SK-N-SH treated with all-trans-retinoic acid at 6 μM for 48 hours (cell line): ENCODE results near the gene ADAMTS2.

Source experiments
- ATAC-seq: fragments of 200-7000 bp; cut with Tn5 transposase; 3 replicates; pipeline ENCODE4 v1.9.1; 2020; ENCODE audit warnings: mild to moderate bottlenecking, moderate library complexity
- ARNTL ChIP-seq: fragments of 450-650 bp; formaldehyde crosslinking; IDR thresholded peaks from 2 replicates; pipeline ENCODE4 v1.5.0; 2020; ENCODE audit warnings: low read depth, mild to moderate bottlenecking, moderate library complexity, borderline replicate concordance
- BACH2 ChIP-seq: fragments of 250-450 bp; sonication (Bioruptor Pico); IDR thresholded peaks from 2 replicates; pipeline ENCODE4 v1.9.0; 2021; ENCODE audit warnings: mild to moderate bottlenecking, borderline replicate concordance
- CSDC2 ChIP-seq: fragments of 250-450 bp; sonication (Bioruptor Pico); IDR thresholded peaks from 2 replicates; pipeline ENCODE4 v1.5.0; 2020; ENCODE audit warnings: mild to moderate bottlenecking, moderate library complexity
- CSRNP3 ChIP-seq: fragments of 250-450 bp; sonication (Bioruptor Pico); IDR thresholded peaks from 2 replicates; pipeline ENCODE4 v1.5.1; 2021; ENCODE audit warnings: mild to moderate bottlenecking, moderate library complexity
- ESRRG ChIP-seq: fragments of 250-450 bp; sonication (Bioruptor Pico); IDR thresholded peaks from 2 replicates; pipeline ENCODE4 v1.6.1; 2021; ENCODE audit warnings: mild to moderate bottlenecking
- GLIS3 ChIP-seq: fragments of 250-450 bp; sonication (Bioruptor Pico); IDR thresholded peaks from 2 replicates; pipeline ENCODE4 v1.5.0; 2020; ENCODE audit warnings: mild to moderate bottlenecking, moderate library complexity
- ISL1 ChIP-seq: fragments of 250-450 bp; sonication (Bioruptor Pico); IDR thresholded peaks from 2 replicates; pipeline ENCODE4 v2.1.2; 2022; ENCODE audit warnings: mild to moderate bottlenecking, moderate library complexity
- OSR1 ChIP-seq: fragments of 250-450 bp; sonication (Bioruptor Pico); IDR thresholded peaks from 2 replicates; pipeline ENCODE4 v1.8.0; 2022; ENCODE audit warnings: moderate library complexity, mild to moderate bottlenecking, inconsistent platforms
- PPARA ChIP-seq: fragments of 250-450 bp; sonication (Bioruptor Pico); IDR thresholded peaks from 2 replicates; pipeline ENCODE4 v1.5.0; 2020; ENCODE audit warnings: mild to moderate bottlenecking, borderline replicate concordance
- RARB ChIP-seq: fragments of 250-450 bp; sonication (Bioruptor Pico); IDR thresholded peaks from 2 replicates; pipeline ENCODE4 v1.8.0; 2021; ENCODE audit warnings: mild to moderate bottlenecking, moderate library complexity
- SNAI2 ChIP-seq: fragments of 250-450 bp; sonication (Bioruptor Pico); IDR thresholded peaks from 2 replicates; pipeline ENCODE4 v1.5.0; 2020; ENCODE audit warnings: mild to moderate bottlenecking, moderate library complexity
- TCF4 ChIP-seq: fragments of 250-450 bp; sonication (Bioruptor Pico); IDR thresholded peaks from 2 replicates; pipeline ENCODE4 v1.8.0; 2021; ENCODE audit warnings: mild to moderate bottlenecking, moderate library complexity, borderline replicate concordance
- TOX ChIP-seq: fragments of 250-450 bp; sonication (Bioruptor Pico); IDR thresholded peaks from 2 replicates; pipeline ENCODE4 v1.8.0; 2021; ENCODE audit warnings: mild to moderate bottlenecking, moderate library complexity, borderline replicate concordance
- ZFP3 ChIP-seq: fragments of 250-450 bp; sonication (Bioruptor Pico); IDR thresholded peaks from 2 replicates; pipeline ENCODE4 v1.5.0; 2020; ENCODE audit warnings: mild to moderate bottlenecking, moderate library complexity
- ZFP30 ChIP-seq: fragments of 450-650 bp; formaldehyde crosslinking; IDR thresholded peaks from 2 replicates; pipeline ENCODE4 v1.5.0; 2022; ENCODE audit warnings: mild to moderate bottlenecking, moderate library complexity
- ZNF565 ChIP-seq: fragments of 450-650 bp; formaldehyde crosslinking; conservative IDR thresholded peaks from 2 replicates; pipeline ENCODE4 v1.5.0; 2020; ENCODE audit warnings: low read depth, mild to moderate bottlenecking, moderate library complexity
- ZNF70 ChIP-seq: fragments of 450-650 bp; formaldehyde crosslinking; IDR thresholded peaks from 2 replicates; pipeline ENCODE4 v1.5.0; 2020; ENCODE audit warnings: mild to moderate bottlenecking, moderate library complexity
- ZNF8 ChIP-seq: fragments of 450-650 bp; formaldehyde crosslinking; IDR thresholded peaks from 2 replicates; pipeline ENCODE4 v1.5.0; 2020; ENCODE audit warnings: mild to moderate bottlenecking, moderate library complexity
- TF ChIP-seq, protein P1 (sequence below): fragments of 250-450 bp; sonication (Bioruptor Pico); IDR thresholded peaks from 2 replicates; pipeline ENCODE4 v1.8.0; 2020; ENCODE audit warnings: mild to moderate bottlenecking, moderate library complexity, borderline replicate concordance
- TF ChIP-seq, protein P2 (sequence below): fragments of 250-450 bp; sonication (Bioruptor Pico); IDR thresholded peaks from 2 replicates; pipeline ENCODE4 v1.5.0; 2020; ENCODE audit warnings: mild to moderate bottlenecking, moderate library complexity
- TF ChIP-seq, protein P3 (sequence below): fragments of 250-450 bp; sonication (Bioruptor Pico); IDR thresholded peaks from 2 replicates; pipeline ENCODE4 v1.5.1; 2020; ENCODE audit warnings: low read depth, mild to moderate bottlenecking, moderate library complexity
- TF ChIP-seq, protein P4 (sequence below): fragments of 250-450 bp; sonication (Bioruptor Pico); IDR thresholded peaks from 2 replicates; pipeline ENCODE4 v1.8.0; 2021; ENCODE audit warnings: low read depth, mild to moderate bottlenecking, moderate library complexity, borderline replicate concordance

Gene ADAMTS2

DNA sequence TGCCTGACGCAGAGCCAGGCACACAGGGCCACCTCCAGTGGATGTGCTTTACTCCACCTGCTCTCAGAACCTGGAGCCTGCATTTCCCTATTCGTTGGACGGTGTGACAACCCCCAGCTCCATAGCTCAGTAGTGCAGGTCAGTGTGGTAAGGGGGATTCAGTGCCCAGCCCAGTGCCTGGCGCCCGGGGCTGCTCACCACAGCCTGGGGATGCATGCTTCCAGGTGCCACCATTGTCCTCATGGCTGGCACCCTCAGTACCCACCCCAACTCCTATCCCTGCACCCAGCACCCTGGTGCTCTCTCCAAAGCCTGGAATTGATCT is 32.8 kb upstream of the ADAMTS2 start:
- ATAC-seq: no peak
- TF ChIP-seq ZNF8 (CRISPR knock-in tag) (no peak), ZFP3 (CRISPR knock-in tag) (no peak), TOX (CRISPR knock-in tag) (no peak), CSRNP3 (no peak), BACH2 (CRISPR knock-in tag) (no peak), ZFP30 (no peak), SNAI2 (no peak), OSR1 (CRISPR knock-in tag) (no peak), ARNTL (no peak), CSDC2 (CRISPR knock-in tag) (no peak), ESRRG (CRISPR knock-in tag) (no peak), GLIS3 (CRISPR knock-in tag) (no peak), ISL1 (no peak), RARB (CRISPR knock-in tag) (no peak), ZNF70 (CRISPR knock-in tag) (no peak)
- TF ChIP-seq, protein P1, sequence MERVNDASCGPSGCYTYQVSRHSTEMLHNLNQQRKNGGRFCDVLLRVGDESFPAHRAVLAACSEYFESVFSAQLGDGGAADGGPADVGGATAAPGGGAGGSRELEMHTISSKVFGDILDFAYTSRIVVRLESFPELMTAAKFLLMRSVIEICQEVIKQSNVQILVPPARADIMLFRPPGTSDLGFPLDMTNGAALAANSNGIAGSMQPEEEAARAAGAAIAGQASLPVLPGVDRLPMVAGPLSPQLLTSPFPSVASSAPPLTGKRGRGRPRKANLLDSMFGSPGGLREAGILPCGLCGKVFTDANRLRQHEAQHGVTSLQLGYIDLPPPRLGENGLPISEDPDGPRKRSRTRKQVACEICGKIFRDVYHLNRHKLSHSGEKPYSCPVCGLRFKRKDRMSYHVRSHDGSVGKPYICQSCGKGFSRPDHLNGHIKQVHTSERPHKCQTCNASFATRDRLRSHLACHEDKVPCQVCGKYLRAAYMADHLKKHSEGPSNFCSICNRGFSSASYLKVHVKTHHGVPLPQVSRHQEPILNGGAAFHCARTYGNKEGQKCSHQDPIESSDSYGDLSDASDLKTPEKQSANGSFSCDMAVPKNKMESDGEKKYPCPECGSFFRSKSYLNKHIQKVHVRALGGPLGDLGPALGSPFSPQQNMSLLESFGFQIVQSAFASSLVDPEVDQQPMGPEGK (CRISPR knock-in tag): no peak
- TF ChIP-seq, protein P2, sequence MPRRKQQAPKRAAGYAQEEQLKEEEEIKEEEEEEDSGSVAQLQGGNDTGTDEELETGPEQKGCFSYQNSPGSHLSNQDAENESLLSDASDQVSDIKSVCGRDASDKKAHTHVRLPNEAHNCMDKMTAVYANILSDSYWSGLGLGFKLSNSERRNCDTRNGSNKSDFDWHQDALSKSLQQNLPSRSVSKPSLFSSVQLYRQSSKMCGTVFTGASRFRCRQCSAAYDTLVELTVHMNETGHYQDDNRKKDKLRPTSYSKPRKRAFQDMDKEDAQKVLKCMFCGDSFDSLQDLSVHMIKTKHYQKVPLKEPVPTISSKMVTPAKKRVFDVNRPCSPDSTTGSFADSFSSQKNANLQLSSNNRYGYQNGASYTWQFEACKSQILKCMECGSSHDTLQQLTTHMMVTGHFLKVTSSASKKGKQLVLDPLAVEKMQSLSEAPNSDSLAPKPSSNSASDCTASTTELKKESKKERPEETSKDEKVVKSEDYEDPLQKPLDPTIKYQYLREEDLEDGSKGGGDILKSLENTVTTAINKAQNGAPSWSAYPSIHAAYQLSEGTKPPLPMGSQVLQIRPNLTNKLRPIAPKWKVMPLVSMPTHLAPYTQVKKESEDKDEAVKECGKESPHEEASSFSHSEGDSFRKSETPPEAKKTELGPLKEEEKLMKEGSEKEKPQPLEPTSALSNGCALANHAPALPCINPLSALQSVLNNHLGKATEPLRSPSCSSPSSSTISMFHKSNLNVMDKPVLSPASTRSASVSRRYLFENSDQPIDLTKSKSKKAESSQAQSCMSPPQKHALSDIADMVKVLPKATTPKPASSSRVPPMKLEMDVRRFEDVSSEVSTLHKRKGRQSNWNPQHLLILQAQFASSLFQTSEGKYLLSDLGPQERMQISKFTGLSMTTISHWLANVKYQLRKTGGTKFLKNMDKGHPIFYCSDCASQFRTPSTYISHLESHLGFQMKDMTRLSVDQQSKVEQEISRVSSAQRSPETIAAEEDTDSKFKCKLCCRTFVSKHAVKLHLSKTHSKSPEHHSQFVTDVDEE (CRISPR knock-in tag): no peak
- TF ChIP-seq, protein P3, sequence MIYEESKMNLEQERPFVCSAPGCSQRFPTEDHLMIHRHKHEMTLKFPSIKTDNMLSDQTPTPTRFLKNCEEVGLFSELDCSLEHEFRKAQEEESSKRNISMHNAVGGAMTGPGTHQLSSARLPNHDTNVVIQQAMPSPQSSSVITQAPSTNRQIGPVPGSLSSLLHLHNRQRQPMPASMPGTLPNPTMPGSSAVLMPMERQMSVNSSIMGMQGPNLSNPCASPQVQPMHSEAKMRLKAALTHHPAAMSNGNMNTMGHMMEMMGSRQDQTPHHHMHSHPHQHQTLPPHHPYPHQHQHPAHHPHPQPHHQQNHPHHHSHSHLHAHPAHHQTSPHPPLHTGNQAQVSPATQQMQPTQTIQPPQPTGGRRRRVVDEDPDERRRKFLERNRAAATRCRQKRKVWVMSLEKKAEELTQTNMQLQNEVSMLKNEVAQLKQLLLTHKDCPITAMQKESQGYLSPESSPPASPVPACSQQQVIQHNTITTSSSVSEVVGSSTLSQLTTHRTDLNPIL (CRISPR knock-in tag): no peak

- ATAC-seq: no peak
- TF ChIP-seq, protein P2 (CRISPR knock-in tag): no peak
- no peak for TF ChIP-seq ESRRG (CRISPR knock-in tag)
- TF ChIP-seq SNAI2: no peak
- no peak for TF ChIP-seq OSR1 (CRISPR knock-in tag)
- TF ChIP-seq BACH2 (CRISPR knock-in tag): no peak
- TF ChIP-seq ZNF8 (CRISPR knock-in tag): no peak
- TF ChIP-seq, protein P1 (CRISPR knock-in tag): no peak
- TF ChIP-seq, protein P4, sequence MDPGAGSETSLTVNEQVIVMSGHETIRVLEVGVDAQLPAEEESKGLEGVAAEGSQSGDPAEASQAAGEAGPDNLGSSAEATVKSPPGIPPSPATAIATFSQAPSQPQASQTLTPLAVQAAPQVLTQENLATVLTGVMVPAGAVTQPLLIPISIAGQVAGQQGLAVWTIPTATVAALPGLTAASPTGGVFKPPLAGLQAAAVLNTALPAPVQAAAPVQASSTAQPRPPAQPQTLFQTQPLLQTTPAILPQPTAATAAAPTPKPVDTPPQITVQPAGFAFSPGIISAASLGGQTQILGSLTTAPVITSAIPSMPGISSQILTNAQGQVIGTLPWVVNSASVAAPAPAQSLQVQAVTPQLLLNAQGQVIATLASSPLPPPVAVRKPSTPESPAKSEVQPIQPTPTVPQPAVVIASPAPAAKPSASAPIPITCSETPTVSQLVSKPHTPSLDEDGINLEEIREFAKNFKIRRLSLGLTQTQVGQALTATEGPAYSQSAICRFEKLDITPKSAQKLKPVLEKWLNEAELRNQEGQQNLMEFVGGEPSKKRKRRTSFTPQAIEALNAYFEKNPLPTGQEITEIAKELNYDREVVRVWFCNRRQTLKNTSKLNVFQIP: no peak
- no peak for TF ChIP-seq TCF4 (CRISPR knock-in tag)
- TF ChIP-seq ZFP3 (CRISPR knock-in tag): no peak
- TF ChIP-seq ZNF565 (CRISPR knock-in tag): no peak
- TF ChIP-seq ISL1: no peak
- TF ChIP-seq ZFP30: no peak
- TF ChIP-seq, protein P3 (CRISPR knock-in tag): no peak
- no peak for TF ChIP-seq ARNTL
- no peak for TF ChIP-seq CSDC2 (CRISPR knock-in tag)
- TF ChIP-seq PPARA (CRISPR knock-in tag): no peak
- no peak for TF ChIP-seq TOX (CRISPR knock-in tag)
These were observed 32.3 kb upstream of the ADAMTS2 start for GRCh38 chr5:179377421-179378115.
